ENCODE measurements around the gene NEU3. TPM values are rescaled to one million over a fixed set of nuclear protein-coding genes. Genes with fewer than 3 reads are reported as not detected.

NEU3 gene
- total RNA-seq, 8 experiments from 2014 or later = 8.5 to 15.9 (median 10.7) TPM

DNA sequence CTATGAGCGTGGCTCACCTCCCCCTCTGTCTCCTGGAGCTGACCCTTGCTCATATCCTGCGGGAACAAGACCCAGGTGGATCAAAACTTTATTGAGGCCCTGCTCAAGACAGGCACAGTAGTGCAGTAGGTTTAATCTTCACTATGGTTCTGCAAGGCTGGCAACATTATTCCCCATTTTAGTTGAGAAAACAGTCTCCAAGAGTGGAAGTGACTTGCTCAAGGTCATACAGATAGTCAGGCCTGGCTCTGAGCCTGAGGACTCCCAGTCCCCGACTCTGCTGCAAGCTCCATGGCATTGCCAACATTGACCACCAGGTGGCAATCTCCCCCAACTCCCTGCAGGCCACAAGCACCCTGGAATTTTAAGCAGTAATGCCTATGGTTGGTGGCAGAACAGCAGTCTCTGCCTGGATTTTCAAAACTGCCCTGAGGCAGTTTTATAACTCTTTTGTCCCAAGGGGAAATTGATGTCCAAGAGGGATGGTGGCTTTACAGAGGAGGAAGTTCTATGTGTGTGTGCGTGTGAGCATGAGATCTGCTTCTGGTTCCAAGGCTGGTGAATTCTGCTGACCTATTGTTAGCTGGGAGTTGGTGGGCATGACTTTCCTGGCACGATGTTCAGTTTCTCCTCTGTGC is 34.1 kb downstream of the NEU3 start:
- in situ Hi-C loops (cut with MboI; ENCODE audit: low pct_unique_long_range_greater_than_20kb in 2 of 9, low sequenced_read_pairs in 9 of 9, unreplicated experiment in 9 of 9) = loop anchor here in 4 of 9 experiments (10.0 to 25.0 kb wide), 3 partner anchors 112 to 222 kb away; partner anchors contain the start of gene TPBGL (in 3 of the 4)
- WGBS, 10 experiments = 0 to 80% (median 14%) methylated on average over 1 to 3 of the region's 5 CpGs; no CpG with 5 or more reads in 3 of the 10 experiments
- H3K4me3 ChIP-seq = no peak overlapping the region

DNA sequence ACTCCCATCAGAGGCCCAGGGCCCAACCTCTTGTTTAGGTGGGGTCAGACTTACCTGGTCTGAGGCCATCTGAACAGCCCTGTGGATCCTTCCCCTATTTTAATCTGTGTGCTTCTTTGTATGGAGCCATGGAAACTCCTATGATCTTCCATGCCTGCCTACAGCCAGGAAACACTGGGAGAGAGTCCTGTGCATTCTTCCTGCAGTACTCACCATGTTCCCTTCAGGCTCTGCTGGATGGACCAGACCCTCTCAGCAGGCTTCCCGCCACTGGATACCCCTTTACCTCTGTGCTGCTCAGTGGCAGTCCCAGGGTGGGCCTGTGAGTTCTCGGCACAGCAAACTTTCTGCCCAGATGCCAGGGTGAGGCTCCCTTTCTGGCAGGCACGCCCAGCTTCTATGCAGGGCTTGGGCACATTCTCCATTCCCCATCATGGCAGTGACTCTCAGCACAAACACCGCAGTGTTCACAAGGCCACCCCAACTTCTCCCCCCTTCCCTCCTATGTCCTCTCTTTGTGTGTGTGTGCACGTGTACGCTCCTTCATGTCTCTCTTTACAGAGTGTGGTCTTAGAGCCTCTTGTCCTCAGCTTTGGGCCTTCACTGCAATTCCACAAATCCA is 34.8 kb downstream of the NEU3 start:
- H3K4me3 ChIP-seq = no peak overlapping the region
- H3K4me1 ChIP-seq (replicated peaks in 1 of 2) = peaks cover 10 to 13% of the 10 kb centered on the region in 2 donors
- 92 to 100% (median 100%) methylated on average over 1 to 2 of the region's 6 CpGs; no CpG with 5 or more reads in 6 of the 10 experiments for WGBS, 10 experiments
- ATAC-seq (replicated peaks in 6 of 8) = peak in 1 of 8 experiments; percentile 8
- no peak overlapping the region for H3K27ac ChIP-seq
- in situ Hi-C loops (cut with MboI; ENCODE audit: low pct_unique_long_range_greater_than_20kb in 2 of 9, low sequenced_read_pairs in 9 of 9, unreplicated experiment in 9 of 9) = loop anchor here in 4 of 9 experiments (10.0 to 25.0 kb wide), 3 partner anchors 111 to 221 kb away; partner anchors contain the start of gene TPBGL (in 3 of the 4)

More for the DNA sequence above, 34.1 kb downstream of the NEU3 start:
- ATAC-seq (replicated peaks in 6 of 8) = peak; percentile 81 to 99 (median 85)
- H3K27ac ChIP-seq = no peak overlapping the region
- peaks cover 10 to 13% of the 10 kb centered on the region in 2 donors for H3K4me1 ChIP-seq (replicated peaks in 1 of 2)

DNA sequence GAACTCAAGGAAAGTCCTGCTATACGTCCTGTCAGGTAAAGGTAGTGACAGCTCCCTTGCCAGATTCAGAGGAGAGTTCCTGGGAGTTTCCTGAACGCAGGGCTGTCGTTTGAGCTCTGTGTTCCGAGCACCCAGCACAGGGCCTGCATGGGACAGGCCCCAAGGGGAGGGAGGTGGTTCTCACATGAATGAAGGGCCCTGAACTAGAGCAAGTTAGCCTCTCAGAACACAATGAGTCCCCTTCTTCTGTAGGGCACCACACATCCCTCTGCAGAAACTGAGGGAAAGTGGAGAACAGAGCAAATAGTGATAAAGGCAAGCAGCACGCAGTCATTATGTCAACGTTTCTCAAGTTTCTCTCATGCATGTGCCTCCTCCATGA is 35.3 kb downstream of the NEU3 start:
- 60 to 100% (median 88%) methylated on average over 1 to 6 of the region's 6 CpGs; no CpG with 5 or more reads in 1 of the 10 experiments for WGBS, 10 experiments
- no peak for ATAC-seq (replicated peaks in 6 of 8)
- H3K4me3 ChIP-seq = no peak overlapping the region

DNA sequence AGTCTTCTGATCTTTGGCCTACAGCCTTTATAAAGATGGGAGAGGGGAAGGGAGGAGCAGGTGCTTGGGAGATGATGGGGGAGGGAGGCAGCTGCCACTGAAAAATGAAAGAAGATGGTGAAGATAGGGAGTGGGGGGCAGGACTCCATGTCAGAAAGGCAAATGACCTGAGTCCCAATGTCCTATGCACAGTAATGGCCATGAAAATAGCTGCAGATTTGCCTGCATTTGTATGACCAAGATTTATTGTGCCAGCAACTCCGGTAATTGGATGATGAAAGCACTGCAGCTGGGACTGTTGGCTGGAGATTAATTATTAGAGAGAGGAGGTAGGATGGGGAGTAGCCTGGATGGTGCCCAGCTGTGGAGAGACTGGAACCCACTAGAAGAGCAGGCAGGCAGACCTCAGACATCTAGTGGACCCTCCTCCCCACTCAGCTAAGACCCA is 36.1 kb downstream of the NEU3 start:
- 71 to 80% methylated on average over 1 of the region's 1 CpG; no CpG with 5 or more reads in 8 of the 10 experiments for WGBS, 10 experiments
- no peak overlapping the region for H3K27ac ChIP-seq
- in situ Hi-C loops (cut with MboI; ENCODE audit: low pct_unique_long_range_greater_than_20kb in 2 of 9, low sequenced_read_pairs in 9 of 9, unreplicated experiment in 9 of 9) = loop anchor here in 4 of 9 experiments (10.0 to 25.0 kb wide), 3 partner anchors 110 to 220 kb away; partner anchors contain the start of gene TPBGL (in 3 of the 4)
- H3K4me3 ChIP-seq = no peak overlapping the region
- H3K4me1 ChIP-seq (replicated peaks in 1 of 2) = peaks cover 12 to 13% of the 10 kb centered on the region in 2 donors
- peak in 5 of 8 experiments; percentile 70 to 88 (median 85) for ATAC-seq (replicated peaks in 6 of 8)

More for the DNA sequence above, 35.3 kb downstream of the NEU3 start:
- in situ Hi-C loops (cut with MboI; ENCODE audit: low pct_unique_long_range_greater_than_20kb in 2 of 9, low sequenced_read_pairs in 9 of 9, unreplicated experiment in 9 of 9) = loop anchor here in 4 of 9 experiments (10.0 to 25.0 kb wide), 3 partner anchors 111 to 221 kb away; partner anchors contain the start of gene TPBGL (in 3 of the 4)
- Histone ChIP-seq H3K4me1 (replicated peaks in 1 of 2) (peaks cover 10 to 13% of the 10 kb centered on the region in 2 donors), H3K27ac (no peak overlapping the region)

DNA sequence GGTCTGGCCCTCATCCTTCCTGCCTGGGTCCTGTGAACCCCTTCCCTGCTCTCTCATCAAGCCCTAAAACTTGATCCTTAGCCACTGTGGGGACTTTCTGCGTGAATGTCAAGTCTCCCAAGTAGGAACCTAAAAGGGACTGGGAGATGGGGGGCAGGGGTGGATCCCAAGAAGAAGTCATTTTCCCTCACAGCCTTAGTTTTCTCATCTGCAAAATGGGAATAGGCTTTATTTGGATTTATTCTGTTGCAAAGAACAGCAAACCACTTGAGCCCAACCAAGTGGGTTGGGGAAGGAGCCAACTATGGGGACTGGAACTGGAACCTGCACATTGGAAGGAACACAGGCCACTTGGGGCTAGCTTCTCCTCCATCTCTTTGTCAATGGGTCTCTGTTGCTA is 36.8 kb downstream of the NEU3 start:
- WGBS, 10 experiments = 80 to 100% (median 89%) methylated on average over 1 of the region's 1 CpG; no CpG with 5 or more reads in 5 of the 10 experiments
- Histone ChIP-seq H3K4me3 (no peak overlapping the region), H3K4me1 (replicated peaks in 1 of 2) (peaks cover 15 to 19% of the 10 kb centered on the region in 2 donors), H3K27ac (no peak overlapping the region)
- no peak for ATAC-seq (replicated peaks in 6 of 8)
- in situ Hi-C loops (cut with MboI; ENCODE audit: low pct_unique_long_range_greater_than_20kb in 2 of 9, low sequenced_read_pairs in 9 of 9, unreplicated experiment in 9 of 9) = loop anchor here in 2 of 9 experiments (10.0 kb wide), 2 partner anchors 109 to 219 kb away; partner anchors contain the start of gene TPBGL (in 1 of the 2)

DNA sequence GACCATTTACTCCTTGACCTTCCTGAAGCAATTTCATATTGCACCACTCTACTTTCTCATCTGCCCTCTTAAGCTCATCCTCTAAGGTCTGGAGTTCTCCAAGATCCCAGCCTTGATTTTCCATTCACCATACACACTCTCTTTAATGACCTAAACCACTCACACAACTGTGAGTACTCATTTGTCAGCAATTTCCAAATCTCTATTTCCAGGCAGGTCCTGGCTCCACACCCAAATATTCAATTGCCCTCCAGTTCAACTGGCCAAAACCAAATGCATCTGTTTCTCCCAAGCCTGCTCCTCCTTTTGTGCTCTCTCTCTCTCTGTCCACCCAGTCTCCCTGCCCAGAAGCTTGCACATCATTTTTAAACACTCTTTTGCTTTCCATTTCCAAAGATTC is 39.6 kb downstream of the NEU3 start:
- Histone ChIP-seq H3K4me3 (no peak overlapping the region), H3K4me1 (replicated peaks in 1 of 2) (peaks cover 18 to 21% of the 10 kb centered on the region in 2 donors), H3K27ac (no peak overlapping the region)
- in situ Hi-C loops (cut with MboI; ENCODE audit: low pct_unique_long_range_greater_than_20kb in 2 of 9, low sequenced_read_pairs in 9 of 9, unreplicated experiment in 9 of 9) = loop anchor here in 2 of 9 experiments (10.0 kb wide), 2 partner anchors 106 to 216 kb away; partner anchors contain the start of gene TPBGL (in 1 of the 2)
- peak in 3 of 8 experiments; percentile 63 to 74 (median 70) for ATAC-seq (replicated peaks in 6 of 8)

DNA sequence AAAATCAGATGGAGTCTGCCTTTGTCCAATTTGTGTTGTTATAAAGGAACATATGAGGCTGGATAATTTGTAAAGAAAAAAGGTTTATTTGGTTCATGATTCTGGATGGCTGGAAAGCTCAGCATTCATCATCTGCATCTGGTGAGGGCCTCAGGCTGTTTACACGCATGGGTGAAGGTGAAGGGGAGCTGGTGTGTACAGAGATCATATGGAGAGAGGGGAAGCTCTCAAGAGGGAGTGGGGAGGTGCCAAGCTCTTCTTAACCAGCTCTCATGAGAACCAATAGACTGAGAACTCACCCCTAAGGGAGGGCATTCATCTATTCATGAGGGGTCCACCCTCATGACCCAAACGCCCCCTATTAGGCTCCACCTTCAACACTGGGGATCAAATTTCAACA is 40.0 kb downstream of the NEU3 start:
- no peak overlapping the region for H3K27ac ChIP-seq
- 0 to 67% (median 17%) methylated on average over 1 of the region's 2 CpGs; no CpG with 5 or more reads in 4 of the 10 experiments for WGBS, 10 experiments
- in situ Hi-C loops (cut with MboI; ENCODE audit: low pct_unique_long_range_greater_than_20kb in 2 of 9, low sequenced_read_pairs in 9 of 9, unreplicated experiment in 9 of 9) = loop anchor here in 2 of 9 experiments (10.0 kb wide), 2 partner anchors 106 to 216 kb away; partner anchors contain the start of gene TPBGL (in 1 of the 2)
- peaks cover 18% of the 10 kb centered on the region in 2 donors for H3K4me1 ChIP-seq (replicated peaks in 1 of 2)
- peak in 3 of 8 experiments; percentile 63 to 80 (median 68) for ATAC-seq (replicated peaks in 6 of 8)
- no peak overlapping the region for H3K4me3 ChIP-seq

DNA sequence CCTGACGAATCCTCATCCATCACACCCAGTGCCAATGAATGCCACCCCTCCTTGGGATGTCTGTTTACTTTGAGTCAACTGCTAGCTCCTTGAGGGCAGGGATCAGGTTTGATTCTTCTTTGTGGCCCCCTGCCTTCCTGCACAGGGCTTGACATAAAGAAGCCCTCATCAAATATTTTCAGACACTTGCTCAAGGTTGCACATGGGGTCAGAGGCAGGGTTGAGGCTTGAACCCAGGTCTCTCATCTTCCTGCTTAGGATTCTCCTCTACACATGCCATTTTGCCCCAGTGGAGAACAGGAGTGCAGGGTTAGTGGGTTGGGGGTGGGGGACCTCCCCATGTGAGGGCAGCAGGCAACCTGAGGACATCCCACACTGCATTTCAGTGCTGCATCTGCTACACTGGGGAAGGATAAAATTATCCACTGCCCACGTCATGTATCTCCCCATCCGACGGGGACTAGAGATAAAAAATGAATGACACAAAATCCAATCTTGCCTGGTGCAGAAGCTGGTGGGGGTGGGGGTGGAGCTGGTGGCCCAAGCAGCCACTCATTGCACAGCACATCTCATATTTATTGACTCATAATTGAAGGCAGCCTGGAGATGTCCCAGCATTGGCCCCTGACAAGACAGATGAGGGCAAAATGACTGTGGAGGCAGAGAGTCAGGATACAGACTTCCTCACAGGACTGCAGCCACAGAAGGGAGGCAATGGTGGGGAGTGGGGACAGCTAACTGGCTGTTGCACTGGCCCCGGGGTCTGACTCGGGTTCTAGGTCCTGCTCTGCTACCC is 41.3 kb downstream of the NEU3 start:
- Histone ChIP-seq H3K27ac (no peak overlapping the region), H3K4me3 (no peak overlapping the region), H3K4me1 (replicated peaks in 1 of 2) (peaks cover 7 to 14% of the 10 kb centered on the region in 2 donors)
- 50 to 100% (median 71%) methylated on average over 1 to 3 of the region's 6 CpGs; no CpG with 5 or more reads in 4 of the 10 experiments for WGBS, 10 experiments
- ATAC-seq (replicated peaks in 6 of 8) = peak in 5 of 8 experiments; percentile 75 to 91 (median 89)
- in situ Hi-C loops (cut with MboI; ENCODE audit: low pct_unique_long_range_greater_than_20kb in 2 of 9, low sequenced_read_pairs in 9 of 9, unreplicated experiment in 9 of 9) = loop anchor here in 2 of 9 experiments (10.0 kb wide), 2 partner anchors 105 to 215 kb away; partner anchors contain the start of gene TPBGL (in 1 of the 2)

DNA sequence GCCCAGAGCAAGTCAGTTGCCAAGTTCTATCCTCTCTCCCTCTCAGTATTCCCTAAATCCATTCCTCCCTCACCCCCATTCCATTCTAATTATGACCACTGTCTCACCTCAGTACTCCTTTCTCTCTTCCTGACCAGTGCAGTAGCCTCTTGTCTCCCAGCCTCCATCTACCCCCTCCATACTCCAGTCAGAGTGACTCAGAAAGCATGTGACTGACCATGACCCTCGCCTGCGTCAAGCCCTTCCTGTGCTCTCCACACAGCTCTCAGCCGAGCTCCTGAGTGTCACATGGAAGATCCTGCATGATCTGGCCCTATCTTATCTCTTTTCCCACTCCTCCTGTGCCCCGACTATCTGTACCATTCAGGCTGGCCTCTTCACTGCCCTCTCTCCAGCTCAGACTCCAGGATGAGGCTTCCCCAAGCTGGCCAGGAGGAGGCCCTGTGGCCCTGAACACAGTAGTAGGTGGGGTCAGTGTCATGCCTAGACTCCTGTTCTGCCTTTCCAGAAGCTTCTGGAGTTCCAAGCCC is 42.6 kb downstream of the NEU3 start:
- no peak overlapping the region for H3K27ac ChIP-seq
- ATAC-seq (replicated peaks in 6 of 8) = peak in 7 of 8 experiments; percentile 37 to 86 (median 69)
- 29 to 83% (median 60%) methylated on average over 1 to 4 of the region's 4 CpGs; no CpG with 5 or more reads in 3 of the 10 experiments for WGBS, 10 experiments
- peaks cover 5 to 14% of the 10 kb centered on the region in 2 donors for H3K4me1 ChIP-seq (replicated peaks in 1 of 2)
- H3K4me3 ChIP-seq = no peak overlapping the region
- in situ Hi-C loops (cut with MboI; ENCODE audit: low pct_unique_long_range_greater_than_20kb in 2 of 9, low sequenced_read_pairs in 9 of 9, unreplicated experiment in 9 of 9) = no loop called here

DNA sequence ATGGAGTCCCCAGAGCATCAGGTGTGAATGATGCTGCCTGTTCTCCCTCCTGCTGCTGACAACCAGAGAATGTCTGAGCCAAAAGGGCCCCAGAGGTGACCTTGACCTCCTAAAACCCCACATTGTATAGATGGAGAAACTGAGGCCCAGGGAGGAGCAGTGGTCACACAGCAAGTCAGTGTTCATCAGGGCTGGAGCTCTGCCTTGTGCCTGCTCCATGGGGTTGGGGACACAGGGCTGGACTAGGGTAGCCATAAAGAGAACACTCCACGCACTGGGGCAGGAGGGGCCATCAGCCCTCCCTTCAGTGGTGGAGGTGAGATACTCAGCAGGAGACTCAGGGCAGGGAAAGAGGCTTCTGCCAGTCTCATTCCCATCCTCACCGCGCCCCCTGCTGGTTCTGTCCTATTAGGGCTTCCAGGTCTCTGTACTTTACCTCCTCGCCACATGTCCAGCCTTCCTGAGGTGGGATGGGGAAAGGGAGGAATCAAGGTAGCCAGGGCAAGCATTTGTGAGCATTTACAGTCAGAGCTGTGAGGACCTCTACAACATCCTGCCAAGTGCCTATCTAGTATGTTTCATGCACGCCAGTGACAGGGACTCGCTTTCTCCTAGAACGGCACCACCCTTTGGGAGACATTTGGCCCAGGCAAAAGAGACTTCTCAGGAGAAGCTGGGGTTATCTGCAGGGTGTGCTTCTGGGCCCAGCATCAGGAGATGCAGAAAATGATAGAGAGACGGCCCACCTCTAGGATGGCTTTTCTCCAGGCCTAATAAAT is 43.2 kb downstream of the NEU3 start:
- Histone ChIP-seq H3K27ac (no peak overlapping the region), H3K4me1 (replicated peaks in 1 of 2) (peaks cover 5 to 14% of the 10 kb centered on the region in 2 donors), H3K4me3 (no peak overlapping the region)
- in situ Hi-C loops (cut with MboI; ENCODE audit: low pct_unique_long_range_greater_than_20kb in 2 of 9, low sequenced_read_pairs in 9 of 9, unreplicated experiment in 9 of 9) = no loop called here
- peak; percentile 13 to 88 (median 42) for ATAC-seq (replicated peaks in 6 of 8)
- 13 to 100% (median 54%) methylated on average over 1 to 3 of the region's 8 CpGs; no CpG with 5 or more reads in 4 of the 10 experiments for WGBS, 10 experiments

DNA sequence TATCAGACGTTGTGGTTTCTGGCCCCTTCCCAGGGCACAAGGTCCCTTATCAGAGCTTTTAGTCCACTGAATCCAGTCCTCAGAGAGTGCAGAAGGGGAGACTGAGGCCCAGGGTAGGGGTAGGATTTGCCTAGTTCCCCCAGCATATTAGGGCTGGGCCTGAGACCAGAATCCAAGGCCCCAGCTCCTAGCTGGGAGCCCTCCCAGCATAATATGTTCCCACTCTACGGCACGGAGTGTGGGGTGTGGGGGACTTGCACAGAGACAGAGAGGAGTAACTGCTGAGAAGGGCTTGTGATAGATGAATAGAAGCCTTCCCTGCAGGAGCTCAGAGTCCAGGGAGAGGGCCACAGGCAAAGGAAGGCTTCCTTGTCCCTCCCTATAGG is 43.8 kb downstream of the NEU3 start:
- in situ Hi-C loops (cut with MboI; ENCODE audit: low pct_unique_long_range_greater_than_20kb in 2 of 9, low sequenced_read_pairs in 9 of 9, unreplicated experiment in 9 of 9) = no loop called here
- peaks cover 5 to 14% of the 10 kb centered on the region in 2 donors for H3K4me1 ChIP-seq (replicated peaks in 1 of 2)

More for the DNA sequence above, 43.8 kb downstream of the NEU3 start:
- ATAC-seq (replicated peaks in 6 of 8) = no peak
- no peak overlapping the region for H3K27ac ChIP-seq
- no peak overlapping the region for H3K4me3 ChIP-seq
- 20 to 93% (median 81%) methylated on average over 1 to 3 of the region's 3 CpGs; no CpG with 5 or more reads in 5 of the 10 experiments for WGBS, 10 experiments
